OCI-M2 (cell line): ENCODE measurements around the gene LRMDA.
"Not testable (repeated sequence)": the region's sequence is repeated elsewhere in the genome, so short reads cannot be mapped to it uniquely, and the experiment has no call there.

Experiments
- DNase-seq: peaks from one replicate; lab custom pipeline; 2025; ENCODE audit not compliant: unreplicated experiment; lab: John Stamatoyannopoulos, UW

LRMDA gene

GRCh38 chr10:76584466-76584865, 1153.0 kb downstream of the LRMDA start:
- DNase-seq: not testable (repeated sequence)
